HG02852 (cell line): Measurements from ENCODE around the gene ZFP36L1.
A peak's percentile ranks its signal among the peaks of the same experiment; 100 is the strongest.

Source experiments
- ATAC-seq: cut with Tn5 transposase; IDR thresholded peaks from one replicate; pipeline ENCODE4 v1.9.1; 2021; ENCODE audit warnings: mild to moderate bottlenecking, moderate library complexity; ENCODE audit not compliant: unreplicated experiment

Gene ZFP36L1

DNA sequence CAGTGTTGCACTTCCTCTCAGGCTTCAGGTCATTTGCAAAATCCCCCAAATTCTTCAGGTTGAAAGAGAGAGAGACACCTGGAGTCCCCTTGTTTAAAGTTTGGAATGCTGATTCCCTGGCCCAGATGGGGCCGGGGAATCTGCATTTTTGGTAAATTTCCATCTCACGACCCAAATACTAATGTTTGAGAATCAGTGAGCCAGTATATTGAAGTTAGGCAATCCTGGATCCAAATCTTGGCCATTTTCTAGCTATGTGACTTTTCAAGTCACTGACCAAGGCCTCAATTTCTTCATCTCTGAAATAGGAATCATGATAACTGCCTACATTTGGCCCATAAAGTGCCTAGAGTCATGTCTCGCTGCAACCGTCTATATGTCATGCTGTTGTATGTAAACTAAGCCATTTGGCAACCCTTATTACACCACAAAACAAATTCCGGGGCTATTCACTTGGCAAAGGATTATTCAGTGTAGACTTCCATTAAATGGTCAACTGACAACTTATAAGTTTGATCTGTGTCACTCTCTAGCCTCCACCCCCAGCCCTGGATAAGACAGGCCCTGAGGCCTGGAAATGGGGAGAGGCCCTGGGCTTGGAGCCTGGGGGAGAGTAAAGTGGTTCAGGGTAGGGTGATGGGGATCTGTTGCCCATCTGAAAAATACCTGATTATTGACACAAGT, 3.7 kb upstream of the ZFP36L1 start:
- ATAC-seq = no peak

DNA sequence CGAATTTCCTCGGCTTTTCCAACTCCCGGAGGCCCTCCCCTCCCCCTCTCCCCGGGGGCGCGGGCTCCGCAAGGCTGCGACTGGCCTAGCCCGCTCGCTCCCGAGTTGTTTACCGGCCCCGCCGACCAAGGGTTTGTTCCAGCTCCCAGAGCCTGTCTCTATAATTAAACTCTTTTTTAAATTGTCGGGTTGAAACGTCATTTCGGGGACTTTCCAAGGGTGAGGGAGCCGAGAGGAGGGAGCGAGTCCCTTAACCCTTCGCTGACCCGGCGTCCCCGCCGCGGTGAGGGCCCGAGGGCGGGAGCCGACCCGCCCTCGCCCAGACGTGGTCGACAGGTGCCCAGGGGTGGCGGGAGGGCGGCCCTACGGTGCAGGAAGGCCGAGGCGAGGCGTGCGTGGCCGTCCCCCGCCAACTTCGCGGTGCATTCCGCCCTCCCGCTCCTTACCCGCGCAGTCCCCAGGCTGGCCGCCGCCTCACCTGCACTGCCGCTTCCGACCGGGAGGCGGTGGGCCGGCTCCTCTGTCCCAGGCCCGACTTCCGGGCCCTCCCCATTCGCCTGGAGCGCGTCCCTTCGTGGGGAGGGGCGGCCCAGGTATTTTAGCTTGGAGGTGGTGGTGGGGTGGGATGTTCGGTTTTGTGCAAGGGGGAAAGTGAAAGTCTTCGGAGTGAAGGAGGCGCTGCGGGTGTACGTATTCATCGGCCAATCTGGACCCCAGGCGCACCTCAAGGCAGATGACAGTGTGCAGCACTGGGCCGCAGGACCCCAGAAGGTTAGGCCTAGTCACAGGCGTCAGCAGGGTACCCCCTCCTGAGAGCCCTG, 2.9 kb upstream of the ZFP36L1 start:
- peak; percentile 48 for ATAC-seq

DNA sequence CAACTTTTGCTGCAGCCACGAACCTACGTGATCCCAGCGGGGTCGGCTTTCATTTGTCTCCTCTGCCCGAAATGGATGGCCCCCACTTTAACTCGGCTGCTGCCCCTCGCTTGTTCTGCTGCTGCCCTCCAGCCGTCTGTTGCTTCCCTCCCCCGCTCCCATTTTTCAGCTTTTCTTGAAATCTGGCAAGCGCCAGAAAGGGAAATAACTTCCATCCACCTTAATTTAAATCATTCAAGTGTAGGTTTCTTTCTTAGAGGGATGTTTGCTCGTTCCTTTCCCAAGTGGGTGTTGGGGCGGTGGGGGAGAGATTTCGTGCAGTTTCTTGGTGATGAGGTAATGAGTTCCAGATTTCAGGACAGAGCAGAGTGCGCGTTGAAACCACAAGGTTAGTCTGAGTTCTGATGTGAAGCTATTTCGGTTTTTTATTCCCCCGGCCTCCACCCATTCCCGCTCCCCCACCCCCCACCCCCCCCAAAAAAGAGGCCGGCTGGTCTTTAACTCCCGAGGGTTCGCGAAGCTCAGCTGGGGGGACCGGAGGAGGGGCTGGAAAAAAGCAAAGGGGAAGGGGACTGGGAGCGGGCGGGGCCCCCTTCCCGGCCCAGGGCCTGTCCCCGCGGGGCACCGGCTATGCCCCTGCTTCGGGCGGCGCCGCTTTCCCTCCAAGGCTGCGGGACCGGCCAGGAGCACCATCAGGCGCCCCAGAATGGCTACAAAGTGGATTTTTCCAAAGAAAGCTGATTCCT, 2.2 kb upstream of the ZFP36L1 start:
- no peak for ATAC-seq

DNA sequence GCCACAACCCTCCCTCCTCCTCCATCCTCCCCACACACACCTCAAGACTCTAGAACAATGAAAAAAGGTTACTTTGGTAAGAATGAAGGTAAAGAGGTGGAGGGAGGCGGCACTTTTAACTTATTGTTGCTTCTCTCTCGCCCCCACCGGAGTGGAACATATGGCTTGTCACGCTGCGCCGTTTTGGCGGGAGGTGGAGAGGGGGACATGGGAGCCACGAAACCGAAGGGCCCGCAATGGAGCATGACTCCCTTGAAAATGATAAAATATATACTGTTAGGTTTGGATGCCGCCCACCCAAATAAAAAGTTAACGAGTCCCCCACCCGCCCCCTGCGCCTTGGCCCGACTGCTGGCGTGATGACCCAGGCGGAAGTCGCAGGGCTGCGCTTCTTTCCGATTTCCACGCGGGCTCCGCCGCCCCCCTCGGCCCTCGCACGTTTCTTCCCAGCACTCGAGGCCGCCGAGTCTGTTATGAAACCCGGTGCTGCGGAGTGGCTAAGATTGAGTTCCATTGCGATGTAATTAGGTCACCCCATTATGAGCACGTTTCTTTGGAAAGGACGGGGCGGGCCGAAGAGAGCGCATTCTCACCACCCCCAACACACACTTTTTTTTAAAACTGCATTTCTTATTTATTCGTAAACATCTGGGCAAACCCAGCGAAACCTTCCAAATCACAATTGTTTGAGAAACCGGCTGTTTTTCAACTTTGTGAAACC, 1.4 kb upstream of the ZFP36L1 start:
- no peak for ATAC-seq

DNA sequence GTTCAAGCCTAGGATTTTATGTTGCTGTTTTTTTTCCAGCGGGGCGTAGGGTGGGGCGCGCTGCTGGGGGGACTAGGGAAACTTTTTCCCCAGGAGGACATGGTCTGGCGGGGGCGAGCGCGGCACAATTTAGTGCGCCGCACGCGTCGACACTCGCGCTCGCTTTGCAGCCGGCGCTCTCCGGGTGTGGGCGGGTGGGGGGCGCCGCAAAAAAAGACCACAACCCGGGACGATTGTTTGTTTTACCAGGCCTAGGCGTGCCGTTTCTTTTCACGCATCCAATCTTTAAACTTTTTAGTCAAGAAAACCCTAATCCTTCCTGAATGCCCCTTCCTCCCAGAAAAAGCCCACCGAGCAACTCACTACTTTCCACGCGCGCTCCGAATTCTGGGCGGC, 865 bp upstream of the ZFP36L1 start:
- no peak for ATAC-seq

DNA sequence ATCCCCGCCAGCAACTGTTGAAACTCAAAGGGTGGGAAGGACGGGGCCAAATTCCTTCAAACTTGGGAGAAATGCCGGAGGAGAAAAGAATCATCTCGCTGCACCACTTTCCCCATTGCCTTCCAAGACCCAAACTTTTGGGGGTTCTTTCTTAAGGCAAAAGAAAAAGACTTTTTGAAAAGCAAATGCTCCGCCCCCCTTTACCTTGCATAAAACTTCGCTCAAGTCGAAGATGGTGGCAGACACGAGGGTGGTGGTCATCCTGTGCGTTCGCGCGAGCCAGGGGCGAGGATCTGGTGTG, 239 bp downstream of the ZFP36L1 start:
- ATAC-seq = no peak

DNA sequence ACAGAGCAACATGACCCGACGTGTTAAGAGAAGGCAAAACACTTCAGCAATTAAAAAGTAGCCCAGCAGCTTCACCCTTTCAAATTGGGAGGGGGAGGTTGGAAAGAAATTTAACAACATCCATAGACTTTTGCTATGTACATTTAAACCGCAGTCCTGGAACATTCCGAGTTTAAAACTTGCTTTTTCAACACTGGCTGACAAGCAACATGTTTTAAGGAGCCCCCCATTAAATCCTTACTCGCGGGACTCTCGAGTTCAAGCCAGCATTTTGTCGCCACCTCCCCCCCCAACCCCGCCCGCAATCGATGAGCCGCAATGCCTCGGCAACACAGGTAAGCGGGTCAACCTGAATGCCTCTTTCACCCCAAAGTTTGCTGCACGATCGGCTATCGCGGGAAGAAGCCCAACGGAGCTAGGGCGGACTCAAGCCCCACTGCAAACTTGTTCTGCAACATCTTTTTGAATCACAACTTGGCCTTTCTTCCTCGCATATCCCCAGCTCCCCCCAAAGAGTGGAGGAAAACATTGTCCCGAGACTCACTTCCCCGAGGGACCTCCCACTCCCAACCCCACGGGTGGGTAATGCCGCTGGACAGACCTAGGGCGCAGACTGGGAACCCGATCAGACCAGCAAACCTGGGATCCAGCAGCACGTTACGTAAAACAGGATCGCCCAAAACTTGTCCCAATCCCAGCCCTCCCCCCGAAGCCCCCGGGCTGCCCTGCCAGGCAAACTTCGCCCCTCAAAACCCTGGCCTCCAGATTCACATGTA, 777 bp downstream of the ZFP36L1 start:
- ATAC-seq = no peak

DNA sequence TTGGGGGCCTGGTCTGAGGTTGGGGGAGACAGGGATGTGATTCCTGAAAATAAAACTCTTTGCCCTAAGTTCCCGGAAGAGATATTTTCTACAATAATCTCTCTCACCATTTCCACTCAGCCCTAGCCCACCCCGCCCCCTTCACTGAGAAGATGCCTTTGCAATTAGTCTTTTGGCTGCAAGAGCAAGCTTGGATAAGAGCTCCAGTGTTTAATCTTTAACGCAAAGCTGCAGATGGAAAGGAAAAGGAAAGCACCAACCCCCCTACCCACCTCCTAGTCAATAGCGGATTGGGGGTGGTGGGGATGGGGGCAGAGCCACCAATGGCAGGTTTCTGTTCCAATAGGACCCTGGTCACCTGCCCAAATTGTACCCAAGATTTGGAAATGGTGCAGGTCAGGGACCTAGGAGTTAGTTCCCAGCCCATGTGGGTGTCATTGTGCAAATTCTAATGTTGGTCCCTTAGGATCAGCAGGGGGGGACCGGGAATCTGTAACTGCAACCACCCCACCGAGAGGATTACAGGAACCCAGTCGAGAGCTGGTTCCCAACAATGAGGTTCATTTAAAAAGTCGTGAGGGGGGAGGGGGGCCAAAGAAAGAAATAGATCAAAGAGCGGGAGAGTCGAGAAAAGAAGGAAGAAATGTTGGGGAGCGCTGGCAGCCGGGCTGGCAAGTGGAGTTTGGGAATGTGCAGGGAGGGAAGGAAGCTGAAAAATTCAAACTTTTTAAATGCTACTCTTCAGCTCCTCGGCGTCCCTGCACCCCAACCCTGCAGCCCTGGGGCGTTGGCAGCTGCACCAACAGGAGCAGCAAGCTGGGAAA, 1.6 kb downstream of the ZFP36L1 start:
- ATAC-seq = no peak

DNA sequence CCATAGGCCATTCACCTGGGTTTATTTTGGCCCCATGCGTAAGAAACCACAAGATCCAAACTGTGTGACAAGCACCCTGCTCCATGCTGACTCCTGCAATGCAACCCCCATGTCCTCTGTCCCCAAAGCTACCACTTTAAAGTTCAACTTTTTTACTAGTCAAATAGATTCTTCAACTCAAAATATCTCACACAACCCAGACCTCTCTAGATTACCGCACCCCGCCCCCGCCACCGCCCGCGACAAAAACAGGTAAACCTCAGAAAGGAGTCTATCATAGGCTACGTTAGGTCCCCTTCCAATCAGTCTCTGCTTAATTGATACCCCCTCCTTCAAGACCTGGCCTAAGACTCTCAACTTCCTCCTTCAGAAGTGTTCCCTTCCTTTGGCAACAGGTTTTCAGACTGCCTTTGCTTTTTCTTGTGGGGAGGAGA, 2.2 kb downstream of the ZFP36L1 start:
- no peak for ATAC-seq

DNA sequence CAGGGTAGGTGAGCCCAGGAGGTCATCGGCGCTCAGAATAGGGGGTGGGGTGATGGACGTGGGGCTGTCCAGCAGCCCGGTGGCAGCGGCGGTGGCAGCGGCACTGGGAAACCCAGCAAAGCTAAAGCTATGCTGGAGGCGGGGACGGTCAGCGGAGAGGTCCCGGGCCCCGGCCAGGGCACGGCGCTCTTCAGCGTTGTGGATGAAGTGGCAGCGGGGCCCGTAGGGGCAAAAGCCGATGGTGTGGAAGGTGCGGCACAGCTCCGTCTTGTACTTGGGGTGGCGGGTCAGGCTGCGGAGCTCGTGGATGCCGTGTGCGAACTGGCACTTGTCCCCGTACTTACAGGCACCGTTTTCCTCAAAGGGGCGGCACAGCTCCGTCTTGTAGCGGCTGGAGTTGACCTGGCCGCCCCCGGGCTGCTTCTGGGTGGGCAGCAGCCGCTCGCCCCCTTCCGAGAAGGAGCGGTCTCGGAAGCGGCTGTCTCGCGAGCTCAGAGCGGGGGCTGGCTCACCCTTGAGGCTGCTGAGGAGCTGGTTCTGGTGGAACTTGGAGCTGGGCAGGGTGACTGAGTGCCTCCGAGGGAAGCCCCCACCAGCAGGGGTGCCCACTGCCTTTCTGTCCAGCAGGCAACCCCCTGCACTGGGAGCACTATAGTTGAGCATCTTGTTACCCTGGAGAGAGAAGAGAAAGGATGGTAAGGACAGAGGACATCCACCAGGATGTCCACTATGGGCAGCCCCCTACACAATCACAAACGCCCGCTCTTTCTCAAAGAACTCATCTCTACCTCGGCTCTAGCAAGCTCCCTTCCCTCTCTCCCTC, 2.8 kb downstream of the ZFP36L1 start:
- no peak for ATAC-seq

DNA sequence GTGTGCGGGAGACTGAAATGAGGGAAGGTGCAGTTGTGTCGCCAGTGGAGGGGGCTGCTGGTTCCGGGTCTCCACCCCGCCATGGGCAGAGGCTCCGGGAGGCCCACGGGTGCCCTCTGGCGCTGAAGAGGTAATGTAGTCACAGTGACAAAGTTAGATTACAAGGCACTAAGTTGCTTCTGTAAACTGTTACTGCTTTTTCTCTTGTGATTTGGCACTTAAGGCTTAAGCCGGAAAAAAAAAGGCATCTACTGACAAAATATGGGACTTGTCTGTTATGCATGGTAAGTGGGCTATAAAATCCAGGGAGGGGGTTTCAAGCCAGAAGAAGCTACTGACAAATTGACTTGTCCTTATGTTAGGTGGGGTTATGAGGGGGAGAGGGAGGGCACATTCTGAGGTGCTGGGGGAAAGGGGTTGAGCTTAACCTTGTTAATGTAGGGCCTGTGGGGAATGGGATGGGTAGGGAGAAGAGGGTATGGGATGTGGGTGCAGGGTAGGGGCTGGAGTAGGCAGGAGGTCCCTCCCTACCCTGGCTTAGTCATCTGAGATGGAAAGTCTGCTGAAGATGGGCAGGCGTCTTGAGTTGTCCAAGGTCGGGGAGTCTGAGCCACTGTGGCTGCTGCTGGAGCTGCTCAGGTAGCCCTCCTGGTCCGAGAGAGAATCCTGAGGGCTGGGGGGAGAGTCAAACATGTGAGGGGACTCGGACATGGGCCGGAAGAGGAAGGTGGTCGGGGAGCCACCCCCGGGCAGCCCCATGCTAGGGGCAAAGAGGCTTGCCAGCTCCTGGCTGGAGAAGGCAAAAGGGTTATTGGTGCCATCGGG, 3.7 kb downstream of the ZFP36L1 start:
- no peak for ATAC-seq

DNA sequence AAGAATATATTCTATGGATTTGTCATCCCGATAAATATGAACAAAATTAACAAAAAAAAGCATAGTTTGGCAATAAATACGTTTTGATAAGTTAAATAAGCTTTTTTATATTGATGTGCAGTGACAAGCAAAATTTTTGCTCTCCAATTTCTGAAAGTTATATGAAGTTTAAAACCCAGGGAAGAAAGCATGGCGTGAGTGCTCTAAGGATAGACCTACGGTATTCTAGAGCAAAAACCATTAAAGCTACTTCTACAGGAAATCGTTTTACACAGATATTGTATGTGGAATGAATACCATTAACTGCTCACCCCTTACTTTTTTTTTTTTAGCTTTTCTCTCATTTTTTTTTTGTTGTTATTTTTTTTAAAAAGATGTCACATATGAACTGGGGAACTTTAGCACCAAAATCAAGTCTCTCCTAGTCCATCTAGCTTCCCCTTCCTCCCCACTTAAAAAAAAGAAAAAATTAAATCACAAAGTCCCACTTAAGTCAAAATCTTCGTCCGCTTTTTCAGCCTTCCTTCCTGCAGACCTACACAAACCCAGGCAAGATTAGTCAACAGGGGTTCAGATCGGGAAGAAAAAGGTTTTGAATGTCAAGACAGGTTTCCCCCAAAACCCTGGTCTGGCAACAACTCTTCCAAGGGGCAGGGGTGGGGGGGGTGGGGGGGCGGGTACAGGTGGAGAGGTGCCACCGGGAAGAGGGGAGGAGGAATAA, 4.4 kb downstream of the ZFP36L1 start:
- no peak for ATAC-seq

DNA sequence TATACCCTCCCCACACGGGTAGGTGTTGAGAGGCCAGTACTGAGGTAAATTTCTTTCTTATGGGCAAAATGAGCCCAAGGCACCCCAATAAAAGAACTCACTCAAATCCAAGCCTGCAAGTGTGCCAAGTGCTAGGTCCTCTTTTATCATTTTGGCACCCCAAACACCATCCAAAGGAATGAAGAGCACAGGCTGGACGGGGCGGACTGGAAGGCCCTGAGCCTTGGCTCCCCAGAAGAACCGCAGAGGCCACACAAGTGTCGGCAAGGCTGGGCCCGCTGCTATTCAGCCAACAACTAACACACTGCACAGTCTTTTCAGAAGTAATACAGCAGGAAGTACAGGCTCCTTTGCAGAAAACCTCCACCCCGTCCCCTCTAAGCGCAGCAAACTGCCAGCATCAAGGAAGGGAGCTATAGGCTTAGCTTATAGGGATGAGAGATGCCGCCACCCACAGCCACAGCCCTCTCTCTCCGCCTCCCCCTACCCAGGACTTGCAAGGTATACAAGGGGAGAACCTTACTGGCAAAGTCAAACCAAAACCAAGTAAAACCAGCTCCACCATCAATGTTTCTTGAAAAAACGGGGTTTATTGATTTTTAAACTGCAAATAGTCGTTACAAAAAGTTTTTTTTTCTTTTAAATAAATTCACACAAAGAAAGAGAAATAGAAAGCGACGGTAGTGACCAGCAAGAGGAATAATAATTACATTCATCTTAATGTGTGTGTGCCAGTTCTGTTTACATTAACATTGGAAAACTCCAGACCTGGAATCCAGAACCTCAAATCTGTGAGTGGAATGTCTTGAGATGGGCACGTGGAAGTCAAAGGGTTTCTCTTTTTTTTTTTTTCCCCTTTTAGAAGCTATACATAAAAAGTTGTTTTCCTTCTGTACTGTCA, 5.5 kb downstream of the ZFP36L1 start:
- ATAC-seq = no peak

DNA sequence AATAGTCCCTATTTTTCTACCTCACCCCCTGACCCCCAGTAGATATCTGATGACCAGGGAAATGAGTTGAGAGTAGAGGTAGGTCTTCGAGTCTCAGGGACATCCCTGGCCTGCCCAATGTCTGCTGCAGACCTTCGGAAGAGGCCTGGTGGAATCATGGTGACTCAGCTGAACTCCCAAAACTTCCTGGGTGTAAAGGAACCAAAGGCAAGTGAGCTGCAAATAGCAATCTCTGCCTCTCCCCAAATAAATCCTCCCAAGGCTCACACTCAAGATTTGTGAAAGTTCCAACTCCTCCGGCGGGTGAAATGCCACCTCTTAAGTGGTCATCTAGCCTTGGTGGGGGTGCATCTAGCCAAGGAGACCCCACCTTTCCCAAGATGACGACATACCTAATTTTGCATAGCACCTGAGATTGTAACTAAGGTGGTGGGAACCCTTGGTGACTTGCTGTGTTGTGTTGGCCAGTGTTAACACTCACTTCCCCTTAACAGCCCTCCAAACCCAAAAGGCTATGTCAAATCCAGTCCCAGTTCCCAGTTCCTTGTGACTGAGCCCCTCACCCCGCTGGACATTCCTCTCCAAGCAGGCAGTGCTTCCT, 6.3 kb downstream of the ZFP36L1 start:
- ATAC-seq = no peak

DNA sequence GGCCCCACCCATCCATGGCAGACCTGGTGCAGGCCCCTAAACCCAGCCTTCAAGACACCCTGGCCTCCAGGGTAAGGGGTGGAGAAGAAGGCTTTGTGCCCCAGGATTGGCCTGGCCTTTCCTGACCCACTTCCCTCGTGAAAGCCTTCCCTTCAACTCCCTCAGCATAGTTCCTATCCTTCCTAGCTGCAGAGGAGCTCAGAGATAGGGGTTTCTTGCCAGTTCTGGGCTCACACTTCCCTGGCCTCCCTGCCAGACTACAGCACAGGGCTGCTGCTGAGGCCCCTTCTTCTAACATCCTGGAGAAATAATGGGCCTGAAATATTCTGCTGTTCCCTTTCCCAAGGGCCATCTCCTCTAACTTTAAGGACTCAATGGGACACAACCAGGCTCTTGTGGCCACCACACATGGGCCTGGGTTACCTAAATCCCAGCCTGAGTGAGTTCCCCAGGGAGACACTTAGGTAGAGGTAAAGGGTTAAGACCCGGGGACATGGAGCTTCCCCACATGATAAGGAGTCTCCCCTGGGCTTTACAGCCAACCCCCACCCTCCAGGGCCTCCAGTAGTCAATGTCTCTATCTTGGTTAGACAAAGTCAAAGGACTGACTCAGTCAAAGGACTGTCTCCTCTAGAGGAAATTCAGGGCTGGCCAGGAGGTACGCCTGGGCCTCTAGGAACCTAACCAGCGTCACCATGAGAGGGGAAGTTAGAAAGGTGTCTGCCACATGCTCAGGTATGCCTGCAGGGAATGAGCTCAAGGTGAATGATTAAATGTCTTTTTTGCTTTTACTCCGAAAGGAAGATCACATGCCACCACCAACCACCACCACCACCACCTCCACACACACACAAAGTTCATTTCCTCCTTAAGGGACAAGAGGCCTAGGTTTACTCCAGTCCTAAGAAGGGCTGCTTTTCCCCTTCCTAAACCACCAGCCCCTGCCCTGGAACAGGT, 7.1 kb downstream of the ZFP36L1 start:
- ATAC-seq = no peak
